ENCODE measurements around the gene PRR20C. TPM values are rescaled to one million over a fixed set of nuclear protein-coding genes. Genes with fewer than 3 reads are reported as not detected.
"Not testable (repeated sequence)": the region's sequence is repeated elsewhere in the genome, so short reads cannot be mapped to it uniquely, and the experiment has no call there.

PRR20C gene
- not detected for total RNA-seq
- long read RNA-seq, result 0 reads

DNA sequence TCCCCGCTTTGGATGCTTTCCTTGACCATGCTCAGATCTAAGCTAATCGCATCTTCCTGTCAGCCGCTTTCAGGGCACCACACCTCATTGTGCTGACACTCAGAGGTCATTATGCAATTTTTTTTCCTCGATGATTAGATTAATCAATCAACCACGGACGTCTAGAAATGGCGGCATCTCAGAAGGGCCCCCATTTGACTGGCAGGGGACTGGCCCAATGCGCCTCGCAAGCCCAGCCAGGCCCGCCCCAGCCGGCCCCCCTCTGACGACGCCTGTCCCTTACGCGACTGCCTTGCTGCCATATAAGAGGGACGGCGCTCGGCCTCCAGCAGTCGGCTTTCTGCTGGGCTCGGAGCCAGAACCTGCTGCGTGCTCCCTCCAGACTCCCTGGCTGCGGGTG lies at the start of gene PRR20C:
TSS of gene PRR20C (plus strand) at position 301 of the 400 bp plus-strand sequence. CDS start 387 bp downstream, outside the sequence.
- intact Hi-C loops (cut with DNase I); ATAC-seq; H3K36me3 ChIP-seq; DNase-seq; H3K9me3 ChIP-seq; H3K27ac ChIP-seq; H3K4me3 ChIP-seq; H3K4me1 ChIP-seq; H3K27me3 ChIP-seq: not testable (repeated sequence)
- no CpG with 5 or more reads among the region's 22 CpGs for WGBS (ENCODE audit: insufficient coverage, low coverage, low lambda C conversion rate, missing lambda C conversion rate)

DNA sequence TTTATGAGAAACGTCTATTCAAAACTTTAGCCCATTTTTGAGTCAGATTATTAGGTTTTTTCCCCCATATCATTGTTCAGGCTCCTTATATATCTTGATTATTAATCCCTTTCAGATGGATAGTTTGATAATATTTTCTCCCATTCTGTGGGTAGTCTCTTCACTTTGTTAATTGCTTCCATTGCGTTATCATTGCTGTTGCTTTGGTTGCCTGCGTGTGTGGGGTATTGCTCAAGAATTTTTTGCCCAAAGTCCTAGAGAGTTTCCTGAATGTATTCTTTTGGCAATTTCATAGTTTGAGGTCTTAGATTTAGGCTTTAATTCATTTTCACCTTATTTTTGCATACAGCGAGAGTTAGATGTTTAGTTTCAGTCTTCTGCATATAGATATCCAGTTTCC lies 38.9 kb upstream of the PRR20C start:
- intact Hi-C loops (cut with DNase I), result no loop called here
- no peaks in the 10 kb centered on the region for H3K9me3 ChIP-seq
- ATAC-seq (peak in 2 of 4 donors; percentile 25 to 61), DNase-seq (no peak)
- H3K4me1 ChIP-seq, result no peaks in the 10 kb centered on the region
- no peak for TF ChIP-seq POLR2A (IDR thresholded peaks at IDR 0.05)
- TF ChIP-seq, protein P1, sequence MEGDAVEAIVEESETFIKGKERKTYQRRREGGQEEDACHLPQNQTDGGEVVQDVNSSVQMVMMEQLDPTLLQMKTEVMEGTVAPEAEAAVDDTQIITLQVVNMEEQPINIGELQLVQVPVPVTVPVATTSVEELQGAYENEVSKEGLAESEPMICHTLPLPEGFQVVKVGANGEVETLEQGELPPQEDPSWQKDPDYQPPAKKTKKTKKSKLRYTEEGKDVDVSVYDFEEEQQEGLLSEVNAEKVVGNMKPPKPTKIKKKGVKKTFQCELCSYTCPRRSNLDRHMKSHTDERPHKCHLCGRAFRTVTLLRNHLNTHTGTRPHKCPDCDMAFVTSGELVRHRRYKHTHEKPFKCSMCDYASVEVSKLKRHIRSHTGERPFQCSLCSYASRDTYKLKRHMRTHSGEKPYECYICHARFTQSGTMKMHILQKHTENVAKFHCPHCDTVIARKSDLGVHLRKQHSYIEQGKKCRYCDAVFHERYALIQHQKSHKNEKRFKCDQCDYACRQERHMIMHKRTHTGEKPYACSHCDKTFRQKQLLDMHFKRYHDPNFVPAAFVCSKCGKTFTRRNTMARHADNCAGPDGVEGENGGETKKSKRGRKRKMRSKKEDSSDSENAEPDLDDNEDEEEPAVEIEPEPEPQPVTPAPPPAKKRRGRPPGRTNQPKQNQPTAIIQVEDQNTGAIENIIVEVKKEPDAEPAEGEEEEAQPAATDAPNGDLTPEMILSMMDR (IDR thresholded peaks at IDR 0.05), result no peak
- H3K27ac ChIP-seq, result no peak overlapping the region
- H3K27me3 ChIP-seq, result no peaks in the 10 kb centered on the region
- H3K4me3 ChIP-seq, result no peak overlapping the region
- no peaks in the 10 kb centered on the region for H3K36me3 ChIP-seq
- WGBS (ENCODE audit: insufficient coverage, low coverage, low lambda C conversion rate, missing lambda C conversion rate), result 50% methylated on average over 4 of the region's 4 CpGs

GRCh38 chr13:57123681-57124080 lies 30.2 kb upstream of the PRR20C start:
- peak overlapping the region; percentile 9 to 58 (median 49) for H3K27ac ChIP-seq
- TF ChIP-seq, protein P1 (IDR thresholded peaks at IDR 0.05), result no peak
- no peak for TF ChIP-seq POLR2A (IDR thresholded peaks at IDR 0.05)
- peak in 2 of 3 donors; percentile 33 to 78 for DNase-seq
- intact Hi-C loops (cut with DNase I), result no loop called here
- no peaks in the 10 kb centered on the region for H3K27me3 ChIP-seq
- H3K4me3 ChIP-seq, result no peak overlapping the region
- peaks cover 0 to 12% (median 3%) of the 10 kb centered on the region in 4 donors for H3K4me1 ChIP-seq
- H3K36me3 ChIP-seq, result no peaks in the 10 kb centered on the region
- WGBS (ENCODE audit: insufficient coverage, low coverage, low lambda C conversion rate, missing lambda C conversion rate), result 6% methylated on average over 1 of the region's 1 CpG
- ATAC-seq, result peak; percentile 98 to 100 (median 99)
- H3K9me3 ChIP-seq, result no peaks in the 10 kb centered on the region

- H3K27ac ChIP-seq, result no peak overlapping the region
- intact Hi-C loops (cut with DNase I), result no loop called here
- 81% methylated on average over 6 of the region's 6 CpGs for WGBS (ENCODE audit: insufficient coverage, low coverage, low lambda C conversion rate, missing lambda C conversion rate)
Measured at GRCh38 chr13:57128909-57129308, 25.0 kb upstream of the PRR20C start.

GRCh38 chr13:57136093-57136492 lies 17.8 kb upstream of the PRR20C start:
- TF ChIP-seq, protein P1 (IDR thresholded peaks at IDR 0.05), result no peak
- TF ChIP-seq POLR2A (IDR thresholded peaks at IDR 0.05), result no peak
- intact Hi-C loops (cut with DNase I), result no loop called here
- Histone ChIP-seq H3K4me3 (peak overlapping the region in 1 of 3 donors; percentile 36), H3K4me1 (peaks cover 0 to 9% (median 3%) of the 10 kb centered on the region in 4 donors), H3K9me3 (no peaks in the 10 kb centered on the region), H3K27ac (peak overlapping the region in 2 of 3 donors; percentile 30 to 68), H3K27me3 (no peaks in the 10 kb centered on the region), H3K36me3 (no peaks in the 10 kb centered on the region)
- no peak for DNase-seq
- ATAC-seq, result peak; percentile 40 to 55 (median 54)
- WGBS (ENCODE audit: insufficient coverage, low coverage, low lambda C conversion rate, missing lambda C conversion rate), result 16% methylated on average over 2 of the region's 2 CpGs

More at GRCh38 chr13:57128909-57129308, 25.0 kb upstream of the PRR20C start:
- Histone ChIP-seq H3K27me3 (no peaks in the 10 kb centered on the region), H3K9me3 (no peaks in the 10 kb centered on the region), H3K4me1 (peaks cover 0 to 11% (median 2%) of the 10 kb centered on the region in 4 donors), H3K4me3 (no peak overlapping the region), H3K36me3 (no peaks in the 10 kb centered on the region)
- DNase-seq, result no peak
- TF ChIP-seq POLR2A (IDR thresholded peaks at IDR 0.05), result no peak
- TF ChIP-seq, protein P1 (IDR thresholded peaks at IDR 0.05), result no peak
- peak in 3 of 4 donors; percentile 30 to 74 (median 53) for ATAC-seq

Measured in right lobe of liver (tissue), 6 donors.